Lower lobe of right lung (tissue), 2 donors: Measurements from ENCODE around the gene STAMBP. TPM values are rescaled to one million over a fixed set of nuclear protein-coding genes. Genes with fewer than 3 reads are reported as not detected.

Source experiments
- ATAC-seq, 2 donors: fragments of 200-7000 bp; cut with Tn5 transposase; one replicate each; pipeline ENCODE4 v1.9.1; 2020 to 2022; ENCODE audit warnings: mild to moderate bottlenecking in 2 of 2, moderate library complexity in 2 of 2
- DNase-seq: peaks from one replicate; pipeline ENCODE4 v3.0.0-alpha.2; 2020
- H3K27ac ChIP-seq: fragments of 200-600 bp; one replicate; pipeline ENCODE4 v1.8.0; 2022
- H3K27me3 ChIP-seq: fragments of 200-600 bp; one replicate; pipeline ENCODE4 v1.8.0; 2022; ENCODE audit warnings: low read depth
- H3K36me3 ChIP-seq: fragments of 200-600 bp; one replicate; pipeline ENCODE4 v1.8.0; 2022; ENCODE audit warnings: mild to moderate bottlenecking
- H3K4me1 ChIP-seq: fragments of 200-600 bp; one replicate; pipeline ENCODE4 v1.8.0; 2022
- H3K4me3 ChIP-seq: fragments of 200-600 bp; one replicate; pipeline ENCODE4 v1.8.0; 2022; ENCODE audit warnings: mild to moderate bottlenecking
- H3K9me3 ChIP-seq: fragments of 200-600 bp; one replicate; pipeline ENCODE4 v1.8.0; 2022
- intact Hi-C: fragments of 100-400 bp; cut with DNase I; formaldehyde crosslinking; loops from one replicate; pipeline ENCODE4 v1.11.0; 2022
- total RNA-seq: library from RNA; stranded (reverse); fragmentation: NEBNext Ultra II Directional; extraction: Animal tissue kit (Norgen Biotek cat#: 25700); gene quantifications from one replicate; pipeline ENCODE4 v1.2.1, GENCODE V29; 2021
- TF ChIP-seq, protein P1 (sequence below): fragments of 200-600 bp; IDR thresholded peaks from one replicate; pipeline ENCODE4 v1.8.0; 2022; ENCODE audit warnings: antibody characterized with exemption, mild to moderate bottlenecking
- donor health status: DM: no; HTN: yes; CAD: no; lungs with severe emphysema.

Gene STAMBP
- total RNA-seq, 1 donor from 2014 or later: 31.3 TPM

DNA sequence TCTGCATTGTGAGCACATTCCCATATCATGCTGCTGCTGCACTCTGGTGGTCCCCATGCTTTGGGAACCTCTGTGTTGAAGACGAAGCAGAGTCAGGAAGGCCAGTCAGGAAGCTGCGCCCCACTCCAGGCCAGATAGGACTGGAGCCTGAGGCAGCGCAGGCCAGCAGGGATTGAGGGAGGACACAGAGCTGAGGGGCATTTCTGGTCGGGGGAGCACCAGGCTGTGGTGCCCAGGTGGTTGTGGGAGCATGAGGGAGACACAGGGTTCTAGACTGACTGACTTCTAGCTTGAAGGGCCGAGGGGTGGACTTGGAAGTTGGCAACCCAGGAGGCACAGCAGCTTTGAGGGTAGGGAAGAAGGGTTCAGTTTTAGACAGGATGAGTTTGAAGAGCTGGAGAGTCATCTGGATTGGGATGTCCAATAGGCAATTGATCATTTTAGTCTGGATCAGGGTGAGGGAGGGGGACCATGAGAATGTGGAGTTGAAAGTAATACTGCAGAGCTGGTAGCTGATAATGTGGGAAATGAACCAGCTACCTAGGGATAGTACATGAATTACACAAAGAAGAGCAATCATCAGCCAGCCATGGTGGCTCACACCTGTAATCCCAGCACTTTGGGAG lies 62.6 kb downstream of the STAMBP start:
- ATAC-seq (no peak), DNase-seq (no peak)
- Histone ChIP-seq H3K27me3 (peaks cover 4% of the 10 kb centered on the region), H3K27ac (no peak overlapping the region), H3K9me3 (no peaks in the 10 kb centered on the region), H3K4me1 (no peaks in the 10 kb centered on the region), H3K4me3 (no peak overlapping the region), H3K36me3 (no peaks in the 10 kb centered on the region)
- TF ChIP-seq, protein P1, sequence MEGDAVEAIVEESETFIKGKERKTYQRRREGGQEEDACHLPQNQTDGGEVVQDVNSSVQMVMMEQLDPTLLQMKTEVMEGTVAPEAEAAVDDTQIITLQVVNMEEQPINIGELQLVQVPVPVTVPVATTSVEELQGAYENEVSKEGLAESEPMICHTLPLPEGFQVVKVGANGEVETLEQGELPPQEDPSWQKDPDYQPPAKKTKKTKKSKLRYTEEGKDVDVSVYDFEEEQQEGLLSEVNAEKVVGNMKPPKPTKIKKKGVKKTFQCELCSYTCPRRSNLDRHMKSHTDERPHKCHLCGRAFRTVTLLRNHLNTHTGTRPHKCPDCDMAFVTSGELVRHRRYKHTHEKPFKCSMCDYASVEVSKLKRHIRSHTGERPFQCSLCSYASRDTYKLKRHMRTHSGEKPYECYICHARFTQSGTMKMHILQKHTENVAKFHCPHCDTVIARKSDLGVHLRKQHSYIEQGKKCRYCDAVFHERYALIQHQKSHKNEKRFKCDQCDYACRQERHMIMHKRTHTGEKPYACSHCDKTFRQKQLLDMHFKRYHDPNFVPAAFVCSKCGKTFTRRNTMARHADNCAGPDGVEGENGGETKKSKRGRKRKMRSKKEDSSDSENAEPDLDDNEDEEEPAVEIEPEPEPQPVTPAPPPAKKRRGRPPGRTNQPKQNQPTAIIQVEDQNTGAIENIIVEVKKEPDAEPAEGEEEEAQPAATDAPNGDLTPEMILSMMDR: no peak
- intact Hi-C loops: no loop called here

- H3K27me3 ChIP-seq: no peaks in the 10 kb centered on the region
- H3K4me3 ChIP-seq: peak within 1 kb of the TSS; percentile 4
- intact Hi-C loops: no loop called here
- ATAC-seq (no peak), DNase-seq (no peak)
- no peaks in the 10 kb centered on the region for H3K36me3 ChIP-seq
- H3K9me3 ChIP-seq: no peaks in the 10 kb centered on the region
- peak within 1 kb of the TSS; percentile 18 for H3K27ac ChIP-seq
- TF ChIP-seq, protein P1: no peak
- peaks cover 7% of the 10 kb centered on the region for H3K4me1 ChIP-seq
These were observed 64.0 kb downstream of the STAMBP start, which contains the start of gene ACTG2 for GRCh38 chr2:73892631-73893329. TSS of gene ACTG2 (plus strand) at chr2:73893008. CDS start at chr2:73901312, 8,304 bp downstream.

- H3K4me3 ChIP-seq: no peak overlapping the region
- ATAC-seq (peak; percentile 46 to 49), DNase-seq (peak; percentile 46)
- peaks cover 7% of the 10 kb centered on the region for H3K4me1 ChIP-seq
- H3K27ac ChIP-seq: no peak overlapping the region
- H3K9me3 ChIP-seq: no peaks in the 10 kb centered on the region
- intact Hi-C loops: no loop called here
- no peaks in the 10 kb centered on the region for H3K36me3 ChIP-seq
- TF ChIP-seq, protein P1: no peak
- no peaks in the 10 kb centered on the region for H3K27me3 ChIP-seq
These were observed 65.2 kb downstream of the STAMBP start for GRCh38 chr2:73893764-73894474.

GRCh38 chr2:73894475-73894850 lies 65.7 kb downstream of the STAMBP start:
- Histone ChIP-seq H3K36me3 (no peaks in the 10 kb centered on the region), H3K9me3 (no peaks in the 10 kb centered on the region), H3K27me3 (no peaks in the 10 kb centered on the region), H3K27ac (no peak overlapping the region), H3K4me1 (peaks cover 7% of the 10 kb centered on the region), H3K4me3 (no peak overlapping the region)
- TF ChIP-seq, protein P1: no peak
- intact Hi-C loops: no loop called here
- ATAC-seq: no peak
- DNase-seq: no peak

DNA sequence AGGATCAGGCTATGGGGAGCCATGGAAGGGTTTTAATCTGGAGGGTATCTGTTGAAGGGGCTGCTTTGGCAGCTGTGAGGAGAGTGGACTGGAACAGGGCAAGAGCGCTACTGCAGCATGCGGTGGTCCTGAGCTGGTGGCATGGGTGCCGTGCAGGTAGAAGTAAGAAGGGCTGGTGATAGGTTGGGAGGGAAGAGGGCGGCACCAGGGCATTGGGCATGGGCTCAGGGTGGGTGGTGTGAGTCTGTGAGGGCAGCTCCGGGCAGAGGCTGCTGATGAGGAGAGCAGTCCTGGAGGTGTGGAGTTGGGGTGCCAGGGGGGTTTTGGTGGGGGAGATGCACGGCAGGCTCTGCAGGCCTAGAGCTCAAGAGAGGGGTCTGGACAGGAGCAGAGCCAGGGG lies 66.1 kb downstream of the STAMBP start:
- Histone ChIP-seq H3K4me3 (no peak overlapping the region), H3K4me1 (peaks cover 7% of the 10 kb centered on the region), H3K36me3 (no peaks in the 10 kb centered on the region), H3K27me3 (no peaks in the 10 kb centered on the region), H3K27ac (no peak overlapping the region), H3K9me3 (no peaks in the 10 kb centered on the region)
- ATAC-seq (no peak), DNase-seq (no peak)
- TF ChIP-seq, protein P1: no peak
- intact Hi-C loops: no loop called here
